ENCODE results near the gene C5orf46. TPM values are rescaled to one million over a fixed set of nuclear protein-coding genes. Genes with fewer than 3 reads are reported as not detected.

Gene C5orf46
- total and polyA plus RNA-seq, 11 donors, result 3.8 to 28.6 (median 6.9) TPM; not detected in 1

GRCh38 chr5:147855774-147856069 is 50.6 kb downstream of the C5orf46 start:
- Histone ChIP-seq H3K9me3 (no peaks in the 10 kb centered on the region), H3K27me3 (no peaks in the 10 kb centered on the region), H3K4me3 (no peak overlapping the region), H3K4me1 (peaks cover 0 to 3% (median 0%) of the 10 kb centered on the region in 12 donors), H3K27ac (no peak overlapping the region), H3K36me3 (no peaks in the 10 kb centered on the region)
- DNase-seq, result no peak
- no peak for ATAC-seq
- 38 to 44% (median 41%) methylated on average over 4 of the region's 4 CpGs for WGBS, 4 donors
- no peak for TF ChIP-seq POLR2A (IDR thresholded peaks at IDR 0.05)
- intact Hi-C loops (cut with DNase I), result loop anchor here in 8 of 10 donors (2.0 to 10.0 kb wide), 3 partner anchors 79 to 259 kb away; no protein-coding TSS in a partner anchor

- peaks cover 0 to 3% (median 0%) of the 10 kb centered on the region in 12 donors for H3K4me1 ChIP-seq
- no peaks in the 10 kb centered on the region for H3K9me3 ChIP-seq
- intact Hi-C loops (cut with DNase I), result loop anchor here in 4 of 10 donors (5.0 to 10.0 kb wide), 2 partner anchors 82 to 260 kb away; no protein-coding TSS in a partner anchor
- TF ChIP-seq POLR2A (IDR thresholded peaks at IDR 0.05), result no peak
- TF ChIP-seq CTCF (IDR thresholded peaks at IDR 0.05), result no peak
- H3K27me3 ChIP-seq, result no peaks in the 10 kb centered on the region
- no peak overlapping the region for H3K4me3 ChIP-seq
- DNase-seq (no peak), ATAC-seq (no peak)
- no peak overlapping the region for H3K27ac ChIP-seq
- H3K36me3 ChIP-seq, result no peaks in the 10 kb centered on the region
- WGBS, 4 donors, result 74 to 80% (median 76%) methylated on average over 11 of the region's 11 CpGs
Observed at GRCh38 chr5:147854894-147855773, 51.2 kb downstream of the C5orf46 start.

DNA sequence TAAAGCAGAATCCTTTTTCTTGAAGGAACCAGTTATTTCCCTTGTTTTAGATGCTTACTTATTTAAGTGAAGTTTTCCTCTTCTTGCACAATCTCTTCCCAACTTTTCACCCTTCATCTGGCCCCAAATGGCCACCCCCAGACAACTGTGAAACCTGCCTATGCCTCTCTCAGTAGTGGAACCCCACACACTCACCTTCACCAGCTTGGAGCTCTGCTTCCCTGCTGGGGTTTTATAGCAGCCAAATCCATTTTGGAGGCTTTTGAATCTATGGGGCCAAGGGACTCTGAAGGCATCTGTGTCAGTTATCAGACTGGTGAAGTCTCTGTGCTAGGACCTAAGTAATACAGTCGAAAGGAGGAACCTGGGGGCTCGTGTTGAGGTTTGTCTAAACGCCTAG is 52.0 kb downstream of the C5orf46 start:
- intact Hi-C loops (cut with DNase I), result loop anchor here in 2 of 10 donors (10.0 kb wide), 1 partner anchor 260 kb away; no protein-coding TSS in a partner anchor
- ATAC-seq (no peak), DNase-seq (no peak)
- no peak overlapping the region for H3K27ac ChIP-seq
- peaks cover 0 to 3% (median 0%) of the 10 kb centered on the region in 12 donors for H3K4me1 ChIP-seq
- no peak for TF ChIP-seq CTCF (IDR thresholded peaks at IDR 0.05)
- TF ChIP-seq POLR2A (IDR thresholded peaks at IDR 0.05), result no peak
- H3K4me3 ChIP-seq, result no peak overlapping the region
- WGBS, 4 donors, result 59 to 84% (median 80%) methylated on average over 3 of the region's 3 CpGs
- H3K36me3 ChIP-seq, result no peaks in the 10 kb centered on the region
- H3K9me3 ChIP-seq, result no peaks in the 10 kb centered on the region
- no peaks in the 10 kb centered on the region for H3K27me3 ChIP-seq

GRCh38 chr5:147853372-147853987 is 52.9 kb downstream of the C5orf46 start:
- no peak for TF ChIP-seq POLR2A (IDR thresholded peaks at IDR 0.05)
- no peak for TF ChIP-seq CTCF (IDR thresholded peaks at IDR 0.05)
- no peaks in the 10 kb centered on the region for H3K27me3 ChIP-seq
- WGBS, 4 donors, result 63 to 72% (median 67%) methylated on average over 3 of the region's 3 CpGs
- H3K27ac ChIP-seq, result no peak overlapping the region
- intact Hi-C loops (cut with DNase I), result loop anchor here in 2 of 10 donors (10.0 kb wide), 1 partner anchor 261 kb away; no protein-coding TSS in a partner anchor
- H3K36me3 ChIP-seq, result no peaks in the 10 kb centered on the region
- DNase-seq, result no peak
- H3K4me3 ChIP-seq, result no peak overlapping the region
- peaks cover 0 to 3% (median 0%) of the 10 kb centered on the region in 12 donors for H3K4me1 ChIP-seq
- H3K9me3 ChIP-seq, result no peaks in the 10 kb centered on the region
- ATAC-seq, result no peak
